Calu3 (cell line): ENCODE measurements around the gene ZFYVE28. TPM values are rescaled to one million over a fixed set of nuclear protein-coding genes. Genes with fewer than 3 reads are reported as not detected.

Source experiments
- BruUV-seq: library from RNA; stranded (reverse); fragments of 400-500 nt; replicated peaks from 2 replicates; lab custom pipeline; 2021; lab: Mats Ljungman, UMichigan
- CTCF ChIA-PET: fragments of 300-600 bp; sonication (Branson Sonifier 250); formaldehyde crosslinking; loops from one replicate; lab custom pipeline; 2022; ENCODE audit warnings: antibody characterized with exemption; lab: Charles Lee
- DNase-seq: peaks from one replicate; pipeline ENCODE4 v3.0.0; 2022
- H3K27ac Mint-ChIP-seq: one replicate; pipeline ENCODE4 v1.8.0; 2022; ENCODE audit warnings: mixed read lengths; ENCODE audit not compliant: unreplicated experiment
- H3K27me3 Mint-ChIP-seq: one replicate; pipeline ENCODE4 v1.8.0; 2022; ENCODE audit warnings: mixed read lengths; ENCODE audit not compliant: unreplicated experiment
- H3K36me3 Mint-ChIP-seq: one replicate; pipeline ENCODE4 v1.8.0; 2022; ENCODE audit warnings: mild to moderate bottlenecking, moderate library complexity, mixed read lengths; ENCODE audit not compliant: insufficient read depth, unreplicated experiment
- H3K4me1 Mint-ChIP-seq: one replicate; pipeline ENCODE4 v1.8.0; 2022; ENCODE audit warnings: mild to moderate bottlenecking, low read depth, mixed read lengths; ENCODE audit not compliant: unreplicated experiment
- H3K4me3 Mint-ChIP-seq: one replicate; pipeline ENCODE4 v1.8.0; 2022; ENCODE audit warnings: mild to moderate bottlenecking, low read depth, moderate library complexity, mixed read lengths; ENCODE audit not compliant: unreplicated experiment
- H3K9me3 Mint-ChIP-seq: one replicate; pipeline ENCODE4 v1.8.0; 2022; ENCODE audit warnings: low read depth, mixed read lengths; ENCODE audit not compliant: unreplicated experiment
- CTCF ChIP-seq: fragments of 200-600 bp; IDR thresholded peaks from one replicate; pipeline ENCODE4 v1.8.0; 2022; ENCODE audit warnings: antibody characterized with exemption; ENCODE audit not compliant: unreplicated experiment
- intact Hi-C: fragments of 100-400 bp; cut with micrococcal nuclease; formaldehyde crosslinking; loops from one replicate; pipeline ENCODE4 v1.10.0; 2022; ENCODE audit not compliant: unreplicated experiment
- total RNA-seq: library from RNA; stranded (reverse); gene quantifications from 2 replicates; pipeline ENCODE4 v1.2.3, GENCODE V29; 2022

Gene ZFYVE28
- total RNA-seq, 1 experiment from 2014 or later: 1.2 TPM

DNA sequence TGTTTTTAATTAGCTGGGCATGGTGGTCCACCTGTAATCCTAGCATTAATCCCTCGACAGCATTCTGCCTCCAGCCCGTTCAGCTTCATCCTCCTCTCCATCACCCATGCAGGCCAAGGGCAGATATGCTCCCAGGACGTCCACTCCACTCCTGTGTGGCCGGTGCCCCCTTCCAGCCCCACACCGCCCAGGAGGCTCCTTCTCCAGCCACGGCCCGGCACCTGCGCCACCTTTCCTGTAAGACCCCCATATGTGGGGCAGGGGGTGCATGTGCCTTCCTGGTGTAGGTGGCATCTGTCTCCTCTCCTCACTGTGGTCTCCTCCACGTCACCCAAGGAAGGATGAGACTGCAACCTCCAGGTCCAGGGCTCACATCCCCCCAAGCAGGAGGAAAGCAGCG, 99.6 kb downstream of the ZFYVE28 start:
- H3K9me3 Mint-ChIP-seq: peaks cover 7% of the 10 kb centered on the region
- H3K4me1 Mint-ChIP-seq: no peaks in the 10 kb centered on the region

GRCh38 chr4:2318476-2318875, 100.0 kb downstream of the ZFYVE28 start:
- no TSS peak for BruUV-seq
- Mint-ChIP-seq H3K9me3 (peaks cover 7% of the 10 kb centered on the region), H3K4me3 (no peak overlapping the region), H3K4me1 (no peaks in the 10 kb centered on the region), H3K27ac (no peak overlapping the region), H3K27me3 (peaks cover 41% of the 10 kb centered on the region), H3K36me3 (no peaks in the 10 kb centered on the region)
- TF ChIP-seq CTCF: no peak
- CTCF ChIA-PET: no interaction called here
- intact Hi-C loops: no loop called here
- DNase-seq: no peak

More for the DNA sequence above, 99.6 kb downstream of the ZFYVE28 start:
- no peak for DNase-seq
- Mint-ChIP-seq H3K27me3 (peaks cover 41% of the 10 kb centered on the region), H3K4me3 (no peak overlapping the region), H3K36me3 (no peaks in the 10 kb centered on the region), H3K27ac (no peak overlapping the region)
- no TSS peak for BruUV-seq
- no peak for TF ChIP-seq CTCF
- CTCF ChIA-PET: no interaction called here
- intact Hi-C loops: no loop called here

GRCh38 chr4:2313366-2313765, 105.1 kb downstream of the ZFYVE28 start:
- Mint-ChIP-seq H3K9me3 (peaks cover 7% of the 10 kb centered on the region), H3K27ac (no peak overlapping the region), H3K4me1 (no peaks in the 10 kb centered on the region), H3K27me3 (peaks cover 35% of the 10 kb centered on the region), H3K4me3 (no peak overlapping the region), H3K36me3 (no peaks in the 10 kb centered on the region)
- intact Hi-C loops: no loop called here
- BruUV-seq: no TSS peak
- TF ChIP-seq CTCF: no peak
- no peak for DNase-seq
- CTCF ChIA-PET: interaction anchor here (1.3 kb wide), 1 partner anchor 106 kb away, joined by 3 read pairs; the partner anchor contains the start of gene CFAP99

DNA sequence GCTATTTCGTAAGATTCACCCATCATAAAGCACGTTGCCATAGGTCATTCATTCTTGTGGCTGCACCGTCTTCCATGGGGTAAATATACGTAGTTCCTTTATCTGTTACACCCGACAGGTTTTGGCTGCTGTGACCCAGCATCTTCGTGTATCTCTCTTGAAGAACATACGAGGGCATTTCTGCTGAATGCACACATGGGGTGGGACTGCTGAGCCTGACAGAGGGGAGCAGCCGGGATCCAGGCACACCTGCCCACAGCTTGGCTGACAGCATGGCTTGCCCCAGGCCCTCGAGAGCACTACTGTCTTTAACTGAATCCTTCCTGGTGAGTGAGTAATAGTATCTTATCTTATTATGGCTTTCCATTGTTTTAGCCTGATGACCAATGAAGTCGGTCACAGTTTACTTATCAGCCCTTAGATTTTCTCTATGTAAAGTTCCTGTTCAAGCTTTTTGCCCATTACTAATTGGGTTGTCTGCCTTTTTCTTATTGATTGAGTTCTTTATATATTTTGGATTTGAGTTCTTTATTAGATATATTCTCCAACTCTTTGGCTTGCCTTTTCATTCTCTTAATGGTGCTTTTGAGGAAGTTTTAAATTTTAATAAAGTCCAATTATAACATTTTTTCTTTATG, 111.6 kb downstream of the ZFYVE28 start:
- Mint-ChIP-seq H3K4me1 (no peaks in the 10 kb centered on the region), H3K27ac (no peak overlapping the region), H3K27me3 (peaks cover 17% of the 10 kb centered on the region), H3K4me3 (no peak overlapping the region), H3K9me3 (peaks cover 2% of the 10 kb centered on the region), H3K36me3 (no peaks in the 10 kb centered on the region)
- intact Hi-C loops: no loop called here
- BruUV-seq: no TSS peak
- DNase-seq: no peak
- TF ChIP-seq CTCF: no peak
- CTCF ChIA-PET: no interaction called here
